Loucy (cell line): ENCODE data around the gene TCEAL5.

Experiments used
- H2AFZ ChIP-seq: fragments of 200-600 bp; sonication (generic); 2 replicates; pipeline ENCODE4 v1.6.0; 2016; ENCODE audit warnings: antibody characterized with exemption, mild to moderate bottlenecking, low read length, moderate library complexity
- H3F3A ChIP-seq: fragments of 200-600 bp; 2 replicates; pipeline ENCODE4 v1.6.0; 2016; ENCODE audit warnings: antibody characterized with exemption, low read depth, mild to moderate bottlenecking
- H3K27me3 ChIP-seq: fragments of 200-600 bp; sonication (generic); 2 replicates; pipeline ENCODE4 v1.6.1; 2014; ENCODE audit warnings: low read length, mild to moderate bottlenecking; ENCODE audit not compliant: insufficient read depth, poor library complexity, severe bottlenecking
- H3K36me3 ChIP-seq: fragments of 200-600 bp; sonication (generic); 2 replicates; pipeline ENCODE4 v1.6.1; 2016; ENCODE audit warnings: low read length; ENCODE audit not compliant: insufficient read depth
- H3K4me1 ChIP-seq: fragments of 200-600 bp; sonication (generic); 2 replicates; pipeline ENCODE4 v1.5.1; 2014; ENCODE audit warnings: low read length, mild to moderate bottlenecking; ENCODE audit not compliant: insufficient read depth, poor library complexity, severe bottlenecking
- H3K4me2 ChIP-seq: fragments of 200-600 bp; sonication (generic); 2 replicates; pipeline ENCODE4 v1.6.0; 2014; ENCODE audit warnings: antibody characterized with exemption, low read length, low read depth, mild to moderate bottlenecking; ENCODE audit not compliant: poor library complexity, severe bottlenecking
- H3K4me3 ChIP-seq: fragments of 200-600 bp; sonication (generic); 2 replicates; pipeline ENCODE4 v1.5.1; 2014; ENCODE audit warnings: low read length, mild to moderate bottlenecking, mixed read lengths; ENCODE audit not compliant: poor library complexity, severe bottlenecking
- H3K79me2 ChIP-seq: fragments of 200-600 bp; sonication (generic); 2 replicates; pipeline ENCODE4 v1.6.1; 2014; ENCODE audit warnings: low read length; ENCODE audit not compliant: insufficient read depth
- H3K9ac ChIP-seq: fragments of 200-600 bp; sonication (generic); 2 replicates; pipeline ENCODE4 v1.6.0; 2014; ENCODE audit warnings: mild to moderate bottlenecking, low read depth, low read length, moderate library complexity; ENCODE audit not compliant: poor library complexity, severe bottlenecking
- H3K9me2 ChIP-seq: fragments of 200-600 bp; sonication (generic); replicated peaks from 2 replicates; pipeline ENCODE4 v1.6.1; 2016; ENCODE audit warnings: low read depth, low read length, mixed read lengths
- H3K9me3 ChIP-seq: fragments of 200-600 bp; sonication (generic); 2 replicates; pipeline ENCODE4 v1.6.1; 2014; ENCODE audit warnings: mild to moderate bottlenecking, antibody characterized with exemption, low read length, low read depth; ENCODE audit not compliant: insufficient read depth
- H4K20me1 ChIP-seq: fragments of 200-600 bp; sonication (generic); 2 replicates; pipeline ENCODE4 v1.6.0; 2014; ENCODE audit warnings: antibody characterized with exemption, low read length, mild to moderate bottlenecking; ENCODE audit not compliant: insufficient read depth, poor library complexity, severe bottlenecking
- CTCF ChIP-seq: fragments of 200-600 bp; sonication (generic); conservative IDR thresholded peaks from 2 replicates; pipeline ENCODE4 v1.5.1; 2014; ENCODE audit warnings: mild to moderate bottlenecking, antibody characterized with exemption, low read length
- EZH2phosphoT487 ChIP-seq: fragments of 200-600 bp; IDR thresholded peaks from 2 replicates; pipeline ENCODE4 v1.6.1; 2018; ENCODE audit warnings: antibody characterized with exemption, mild to moderate bottlenecking, moderate library complexity, borderline replicate concordance

The TCEAL5 gene

GRCh38 chrX:103249805-103250204 is 26.7 kb downstream of the TCEAL5 start:
- no peaks in the 10 kb centered on the region for H3K9me3 ChIP-seq
- H2AFZ ChIP-seq: no peak overlapping the region
- no peaks in the 10 kb centered on the region for H3K36me3 ChIP-seq
- no peak overlapping the region for H3K9ac ChIP-seq
- H3K9me2 ChIP-seq: no peaks in the 10 kb centered on the region
- H3K4me1 ChIP-seq: peaks cover 5% of the 10 kb centered on the region
- peaks cover 30% of the 10 kb centered on the region for H3K79me2 ChIP-seq
- H3K4me2 ChIP-seq: no peak overlapping the region
- no peak overlapping the region for H3K4me3 ChIP-seq
- no peaks in the 10 kb centered on the region for H3K27me3 ChIP-seq
- peaks cover 16% of the 10 kb centered on the region for H4K20me1 ChIP-seq
- TF ChIP-seq CTCF (no peak), EZH2phosphoT487 (no peak)
- no peaks in the 10 kb centered on the region for H3F3A ChIP-seq

GRCh38 chrX:103248553-103248952 is 28.0 kb downstream of the TCEAL5 start:
- Histone ChIP-seq H3K4me3 (no peak overlapping the region), H2AFZ (no peak overlapping the region), H3K9ac (no peak overlapping the region), H3K9me3 (no peaks in the 10 kb centered on the region), H3F3A (no peaks in the 10 kb centered on the region), H3K4me1 (peaks cover 5% of the 10 kb centered on the region), H3K9me2 (no peaks in the 10 kb centered on the region), H3K4me2 (no peak overlapping the region), H3K79me2 (peaks cover 17% of the 10 kb centered on the region), H3K36me3 (no peaks in the 10 kb centered on the region), H4K20me1 (peaks cover 10% of the 10 kb centered on the region), H3K27me3 (no peaks in the 10 kb centered on the region)
- TF ChIP-seq EZH2phosphoT487 (no peak), CTCF (peak; percentile 59)

DNA sequence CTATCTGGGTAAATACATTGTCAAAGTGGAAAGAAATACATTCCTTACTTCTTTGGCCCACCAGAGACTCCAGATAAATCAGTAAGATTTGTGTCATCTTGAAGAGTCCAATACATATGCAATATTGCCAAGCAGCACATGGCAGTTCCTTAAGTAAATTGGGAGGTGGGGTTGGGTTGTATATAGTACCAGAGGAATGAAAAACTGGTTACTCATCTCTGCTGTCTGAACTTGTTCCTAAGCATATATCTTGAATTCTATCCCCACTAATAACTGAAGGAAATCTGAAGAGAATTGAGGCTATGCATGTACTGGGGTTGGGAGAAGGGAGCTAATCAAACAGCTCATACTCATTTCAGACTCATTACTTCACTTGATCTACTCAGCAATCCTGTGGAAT is 36.4 kb downstream of the TCEAL5 start:
- peaks cover 8% of the 10 kb centered on the region for H3K4me1 ChIP-seq
- H3K36me3 ChIP-seq: no peaks in the 10 kb centered on the region
- H3K79me2 ChIP-seq: no peaks in the 10 kb centered on the region
- H3K9me2 ChIP-seq: no peaks in the 10 kb centered on the region
- H3K4me3 ChIP-seq: no peak overlapping the region
- H3K27me3 ChIP-seq: no peaks in the 10 kb centered on the region
- no peaks in the 10 kb centered on the region for H3K9me3 ChIP-seq
- no peak overlapping the region for H3K4me2 ChIP-seq
- TF ChIP-seq EZH2phosphoT487 (no peak), CTCF (no peak)
- H4K20me1 ChIP-seq: no peaks in the 10 kb centered on the region
- no peak overlapping the region for H3K9ac ChIP-seq
- no peaks in the 10 kb centered on the region for H3F3A ChIP-seq
- no peak overlapping the region for H2AFZ ChIP-seq
